GM19395 (cell line): ENCODE measurements around the gene ADAMTS2.

Source experiments
- ATAC-seq: cut with Tn5 transposase; IDR thresholded peaks from one replicate; pipeline ENCODE4 v1.9.1; 2021; ENCODE audit warnings: mild to moderate bottlenecking, moderate library complexity; ENCODE audit not compliant: unreplicated experiment

The ADAMTS2 gene

GRCh38 chr5:179258001-179258921 is 87.0 kb downstream of the ADAMTS2 start:
- no peak for ATAC-seq

- ATAC-seq = no peak
These were observed 88.0 kb downstream of the ADAMTS2 start for GRCh38 chr5:179257176-179257682.

GRCh38 chr5:179256328-179257175 is 88.7 kb downstream of the ADAMTS2 start:
- ATAC-seq = no peak

- ATAC-seq = no peak
These were observed 89.5 kb downstream of the ADAMTS2 start for GRCh38 chr5:179255527-179256327.

- no peak for ATAC-seq
These were observed 90.5 kb downstream of the ADAMTS2 start for GRCh38 chr5:179254638-179255271.

- no peak for ATAC-seq
These were observed 91.5 kb downstream of the ADAMTS2 start for GRCh38 chr5:179253730-179254129.

- ATAC-seq = no peak
These were observed 93.8 kb downstream of the ADAMTS2 start for GRCh38 chr5:179251276-179251969.

GRCh38 chr5:179250561-179251225 is 94.6 kb downstream of the ADAMTS2 start:
- no peak for ATAC-seq

- ATAC-seq = no peak
These were observed 99.0 kb downstream of the ADAMTS2 start for GRCh38 chr5:179246227-179246626.

- no peak for ATAC-seq
These were observed 100.2 kb downstream of the ADAMTS2 start for GRCh38 chr5:179245031-179245430.

GRCh38 chr5:179244044-179244443 is 101.2 kb downstream of the ADAMTS2 start:
- ATAC-seq = no peak

- peak; percentile 47 for ATAC-seq
These were observed 101.9 kb downstream of the ADAMTS2 start for GRCh38 chr5:179243333-179243732.

- no peak for ATAC-seq
These were observed 102.6 kb downstream of the ADAMTS2 start for GRCh38 chr5:179242676-179243075.

GRCh38 chr5:179241764-179242370 is 103.4 kb downstream of the ADAMTS2 start:
- ATAC-seq = no peak

GRCh38 chr5:179241175-179241574 is 104.1 kb downstream of the ADAMTS2 start:
- ATAC-seq = no peak

GRCh38 chr5:179240561-179240960 is 104.7 kb downstream of the ADAMTS2 start:
- ATAC-seq = no peak

- ATAC-seq = no peak
These were observed 105.8 kb downstream of the ADAMTS2 start for GRCh38 chr5:179239256-179240135.

- ATAC-seq = no peak
These were observed 106.7 kb downstream of the ADAMTS2 start for GRCh38 chr5:179238628-179238970.
